HUDEP-2 (cell line): Measurements from ENCODE around the gene LIMA1.
"Not testable (repeated sequence)": the region's sequence is repeated elsewhere in the genome, so short reads cannot be mapped to it uniquely, and the experiment has no call there.

Experiments used
- DNase-seq, 76 experiments: peaks; one replicate each; lab custom pipeline; 2025; ENCODE audit not compliant: unreplicated experiment in 76 of 76; lab: John Stamatoyannopoulos, UW

LIMA1 gene

GRCh38 chr12:50221228-50222008, 61.9 kb downstream of the LIMA1 start:
- no peak for DNase-seq

- DNase-seq: no peak
Observed at GRCh38 chr12:50220363-50220995, 62.8 kb downstream of the LIMA1 start.

GRCh38 chr12:50219544-50219943, 63.8 kb downstream of the LIMA1 start:
- DNase-seq: no peak

- DNase-seq: not testable (repeated sequence)
Observed at GRCh38 chr12:50219001-50219400, 64.3 kb downstream of the LIMA1 start.

- DNase-seq: no peak
Observed at GRCh38 chr12:50218386-50218785, 64.9 kb downstream of the LIMA1 start.

- no peak for DNase-seq
Observed at GRCh38 chr12:50217202-50217601, 66.1 kb downstream of the LIMA1 start.

GRCh38 chr12:50215033-50215432, 68.3 kb downstream of the LIMA1 start:
- DNase-seq: no peak

GRCh38 chr12:50214018-50214417, 69.3 kb downstream of the LIMA1 start:
- DNase-seq: no peak

- no peak for DNase-seq
Observed at GRCh38 chr12:50213439-50213838, 69.9 kb downstream of the LIMA1 start.

- DNase-seq: no peak
Observed at GRCh38 chr12:50212071-50212467, 71.3 kb downstream of the LIMA1 start.

GRCh38 chr12:50211392-50212070, 71.8 kb downstream of the LIMA1 start:
- DNase-seq: no peak

- no peak for DNase-seq
Observed at GRCh38 chr12:50207424-50207823, 75.9 kb downstream of the LIMA1 start.

GRCh38 chr12:50205648-50206047, 77.7 kb downstream of the LIMA1 start:
- no peak for DNase-seq

- no peak for DNase-seq
Observed at GRCh38 chr12:50203691-50204090, 79.6 kb downstream of the LIMA1 start.

- no peak for DNase-seq
Observed at GRCh38 chr12:50201987-50202521, 81.3 kb downstream of the LIMA1 start.

GRCh38 chr12:50200552-50201273, 82.6 kb downstream of the LIMA1 start:
- DNase-seq: no peak

GRCh38 chr12:50198829-50199228, 84.5 kb downstream of the LIMA1 start:
- DNase-seq: no peak

- no peak for DNase-seq
Observed at GRCh38 chr12:50197297-50197727, 86.0 kb downstream of the LIMA1 start.

GRCh38 chr12:50196537-50196936, 86.8 kb downstream of the LIMA1 start:
- no peak for DNase-seq

- DNase-seq: no peak
Observed at GRCh38 chr12:50195832-50196231, 87.5 kb downstream of the LIMA1 start.

GRCh38 chr12:50192908-50193307, 90.4 kb downstream of the LIMA1 start:
- no peak for DNase-seq
